Upper lobe of left lung (tissue), 6 donors: ENCODE results near the gene TM7SF3. TPM values are rescaled to one million over a fixed set of nuclear protein-coding genes. Genes with fewer than 3 reads are reported as not detected.

Experiments used
- ATAC-seq, 2 donors: fragments of 200-7000 bp; cut with Tn5 transposase; one replicate each; pipeline ENCODE4 v1.9.1; 2022; ENCODE audit warnings: mild to moderate bottlenecking in 2 of 2, moderate library complexity in 2 of 2; ENCODE audit not compliant: low FRiP score in 2 of 2
- DNase-seq, 2 donors: peaks; one replicate each; pipeline ENCODE4 v3.0.0-alpha.2; 2019 to 2020
- H3K27ac ChIP-seq, 4 donors: fragments of 200-600 bp; sonication (generic); one replicate each; pipeline ENCODE4 v1.5.1; 2016 to 2019
- H3K27me3 ChIP-seq, 4 donors: fragments of 200-600 bp; sonication (generic); one replicate each; pipeline ENCODE4 v1.5.1; 2017 to 2019
- H3K36me3 ChIP-seq, 4 donors: fragments of 200-600 bp; sonication (generic); one replicate each; pipeline ENCODE4 v1.5.1; 2016 to 2019
- H3K4me1 ChIP-seq, 4 donors: fragments of 200-600 bp; sonication (generic); one replicate each; pipeline ENCODE4 v1.5.1; 2018 to 2019
- H3K4me3 ChIP-seq, 4 donors: fragments of 200-600 bp; sonication (generic); one replicate each; pipeline ENCODE4 v1.5.1; 2017 to 2019; ENCODE audit warnings: mild to moderate bottlenecking in 2 of 4, moderate library complexity in 1 of 4
- H3K9me3 ChIP-seq, 4 donors: fragments of 200-600 bp; sonication (generic); one replicate each; pipeline ENCODE4 v1.5.1; 2018 to 2019
- CTCF ChIP-seq, 6 experiments: fragments of 450-650 bp in 4 of 6; fragments of 200-600 bp in 2 of 6; sonication (generic) in 2 of 6; IDR thresholded peaks; one replicate each; pipeline ENCODE4 v1.5.1; 2016 to 2019; ENCODE audit warnings: antibody characterized with exemption in 6 of 6
- EP300 ChIP-seq, 4 donors: sonication (generic); formaldehyde crosslinking; IDR thresholded peaks; one replicate each; pipeline ENCODE4 v1.5.1; 2017; ENCODE audit warnings: antibody characterized with exemption in 4 of 4, control low read depth in 2 of 4
- POLR2A ChIP-seq, 4 donors: fragments of 450-650 bp; IDR thresholded peaks; one replicate each; pipeline ENCODE4 v1.5.1; 2016 to 2017; ENCODE audit warnings: antibody characterized with exemption in 4 of 4, mild to moderate bottlenecking in 2 of 4
- POLR2AphosphoS5 ChIP-seq, 2 donors: sonication (generic); formaldehyde crosslinking; IDR thresholded peaks; one replicate each; pipeline ENCODE4 v1.5.1; 2017; ENCODE audit warnings: antibody characterized with exemption in 2 of 2
- WGBS, 2 donors: methylation state at CpG; one replicate each; pipeline ENCODE4 v1.1.5; 2017 to 2018; 5-methylcytosine and 5-hydroxymethylcytosine counted together
- total RNA-seq, 6 donors: library from RNA; depleted of rRNA in 4 of 6; stranded (reverse); fragments of >200 nt in 4 of 6; gene quantifications; one replicate each; pipeline versions ENCODE4 v1.1.0 to v1.2.1, GENCODE V29; 2016 to 2021
- donor health status: DM: no; HTN: no; CAD: no; lungs with moderate emphysema.
- donor health status: DM: no; HTN: yes; CAD: no; lungs with severe emphysema.

The TM7SF3 gene
- total RNA-seq, 6 donors from 2014 or later: 33.5 to 81.1 (median 69.2) TPM

- ATAC-seq: no peak
- 97 to 100% methylated on average over 2 of the region's 2 CpGs for WGBS, 2 donors
- H3K4me1 ChIP-seq: no peaks in the 10 kb centered on the region
- DNase-seq: no peak
- no peak overlapping the region for H3K27ac ChIP-seq
- no peak overlapping the region for H3K4me3 ChIP-seq
- H3K27me3 ChIP-seq: no peaks in the 10 kb centered on the region
- TF ChIP-seq POLR2A (IDR thresholded peaks at IDR 0.05) (no peak), EP300 (IDR thresholded peaks at IDR 0.05) (no peak), CTCF (IDR thresholded peaks at IDR 0.05) (no peak)
- H3K36me3 ChIP-seq: peaks cover 2 to 36% (median 12%) of the 10 kb centered on the region in 4 donors
- H3K9me3 ChIP-seq: no peaks in the 10 kb centered on the region
These were observed 84.6 kb downstream of the TM7SF3 start for GRCh38 chr12:26929590-26929989.

- H3K4me1 ChIP-seq: no peaks in the 10 kb centered on the region
- TF ChIP-seq EP300 (IDR thresholded peaks at IDR 0.05) (no peak), POLR2A (IDR thresholded peaks at IDR 0.05) (no peak), POLR2AphosphoS5 (IDR thresholded peaks at IDR 0.05) (no peak), CTCF (IDR thresholded peaks at IDR 0.05) (no peak)
- 96 to 97% methylated on average over 5 of the region's 5 CpGs for WGBS, 2 donors
- H3K27ac ChIP-seq: no peak overlapping the region
- H3K27me3 ChIP-seq: no peaks in the 10 kb centered on the region
- H3K9me3 ChIP-seq: no peaks in the 10 kb centered on the region
- ATAC-seq: no peak
- peaks cover 2 to 41% (median 13%) of the 10 kb centered on the region in 4 donors for H3K36me3 ChIP-seq
- no peak for DNase-seq
- H3K4me3 ChIP-seq: no peak overlapping the region
These were observed 85.5 kb downstream of the TM7SF3 start for GRCh38 chr12:26928661-26929060.

Other genes starting within 250 kb of the TM7SF3 start
- gene ITPR2, start 181.2 kb downstream of the TM7SF3 start, total RNA-seq: 100 to 1,000 TPM in 1 of 6 donors, 10 to 100 TPM in 5; 35.5 to 115 (median 45.0) TPM
- 10 to 100 TPM in 4 of 6 donors, 1 to 10 TPM in 2; 7.2 to 16.8 (median 11.5) TPM for gene INTS13, start 76.4 kb downstream of the TM7SF3 start, total RNA-seq
- gene FGFR1OP2, start 75.9 kb downstream of the TM7SF3 start, total RNA-seq: 10 to 100 TPM; 30.3 to 89.7 (median 53.7) TPM
- 10 to 100 TPM in 5 of 6 donors, 1 to 10 TPM in 1; 8.3 to 78.9 (median 47.0) TPM for gene MED21, start 8.2 kb upstream of the TM7SF3 start, total RNA-seq
- gene C12orf71, start 68.2 kb upstream of the TM7SF3 start, total RNA-seq: not detected
- gene STK38L, start 229.9 kb upstream of the TM7SF3 start, total RNA-seq: 10 to 100 TPM; 11.1 to 31.7 (median 17.6) TPM